ENCODE measurements around the gene KRT7. TPM values are rescaled to one million over a fixed set of nuclear protein-coding genes. Genes with fewer than 3 reads are reported as not detected.

KRT7 gene
- total and polyA plus RNA-seq, 2 donors (not counting 3 experiments of a cell fraction or from before 2014, with no cell fraction given) = 120 to 293 TPM

GRCh38 chr12:52235822-52236361 is 2.8 kb downstream of the KRT7 start:
- FAIRE-seq = no peak
- Histone ChIP-seq H3K4me1 (ENCODE audit: control insufficient read depth, extremely low read depth, insufficient read depth, low read length) (peaks cover 29% of the 10 kb centered on the region), H3K27me3 (ENCODE audit: control insufficient read depth in 2 of 2, insufficient read depth in 2 of 2, low read length in 2 of 2) (no peaks in the 10 kb centered on the region), H3K79me2 (ENCODE audit: control insufficient read depth, insufficient read depth, low read length) (peaks cover 7% of the 10 kb centered on the region), H2AFZ (ENCODE audit: low read depth, low read length) (no peak overlapping the region), H3K4me2 (ENCODE audit: insufficient read depth, low read length) (no peak overlapping the region), H3K27ac (ENCODE audit: insufficient read depth, low read depth, low read length) (no peak overlapping the region), H3K9ac (replicated peaks; ENCODE audit: extremely low read depth, insufficient read depth, low read length) (no peak overlapping the region), H3K36me3 (ENCODE audit: control insufficient read depth in 2 of 2, extremely low read depth in 1 of 2, insufficient read depth in 2 of 2, low read length in 2 of 2) (no peaks in the 10 kb centered on the region), H4K20me1 (replicated peaks; ENCODE audit: control insufficient read depth, extremely low read depth, insufficient read depth, low read length) (no peaks in the 10 kb centered on the region), H3K9me3 (replicated peaks; ENCODE audit: control insufficient read depth, insufficient read depth, low read length) (no peaks in the 10 kb centered on the region), H3K9me1 (replicated peaks; ENCODE audit: control insufficient read depth, extremely low read depth, insufficient read depth, low read length) (no peaks in the 10 kb centered on the region), H3K4me3 (replicated peaks in 1 of 3; ENCODE audit: insufficient read depth in 1 of 3, low read depth in 1 of 3, low read length in 3 of 3) (no peak overlapping the region)
- no peak for TF ChIP-seq MAX (IDR thresholded peaks at IDR 0.05; ENCODE audit: insufficient read depth, insufficient read length)
- dilution Hi-C loops (cut with MboI; ENCODE audit: extremely low pct_ligation_motif_present, low sequenced_read_pairs) = no loop called here
- no TSS peak for BruUV-seq (replicated peaks)
- DNase-seq (ENCODE audit: low read depth, low spot score) = no peak
- intact Hi-C loops (cut with micrococcal nuclease) = no loop called here
- POLR2A ChIA-PET = no interaction called here
- CTCF ChIA-PET = interaction anchor here (1.1 kb wide), 1 partner anchor 14 kb away, joined by 4 read pairs; no protein-coding TSS in a partner anchor

GRCh38 chr12:52236386-52237050 is 3.5 kb downstream of the KRT7 start:
- Histone ChIP-seq H3K9me3 (replicated peaks; ENCODE audit: control insufficient read depth, insufficient read depth, low read length) (no peaks in the 10 kb centered on the region), H3K79me2 (ENCODE audit: control insufficient read depth, insufficient read depth, low read length) (peaks cover 7% of the 10 kb centered on the region), H3K9me1 (replicated peaks; ENCODE audit: control insufficient read depth, extremely low read depth, insufficient read depth, low read length) (no peaks in the 10 kb centered on the region), H3K36me3 (ENCODE audit: control insufficient read depth in 2 of 2, extremely low read depth in 1 of 2, insufficient read depth in 2 of 2, low read length in 2 of 2) (no peaks in the 10 kb centered on the region), H3K27ac (ENCODE audit: insufficient read depth, low read depth, low read length) (no peak overlapping the region), H2AFZ (ENCODE audit: low read depth, low read length) (no peak overlapping the region), H3K9ac (replicated peaks; ENCODE audit: extremely low read depth, insufficient read depth, low read length) (no peak overlapping the region), H3K27me3 (ENCODE audit: control insufficient read depth in 2 of 2, insufficient read depth in 2 of 2, low read length in 2 of 2) (no peaks in the 10 kb centered on the region), H4K20me1 (replicated peaks; ENCODE audit: control insufficient read depth, extremely low read depth, insufficient read depth, low read length) (no peaks in the 10 kb centered on the region), H3K4me1 (ENCODE audit: control insufficient read depth, extremely low read depth, insufficient read depth, low read length) (peaks cover 23% of the 10 kb centered on the region), H3K4me2 (ENCODE audit: insufficient read depth, low read length) (no peak overlapping the region), H3K4me3 (replicated peaks in 1 of 3; ENCODE audit: insufficient read depth in 1 of 3, low read depth in 1 of 3, low read length in 3 of 3) (no peak overlapping the region)
- POLR2A ChIA-PET = no interaction called here
- intact Hi-C loops (cut with micrococcal nuclease) = no loop called here
- no TSS peak for BruUV-seq (replicated peaks)
- CTCF ChIA-PET = interaction anchor here (0.5 to 2.8 kb wide), 4 partner anchors 15 to 468 kb away, joined by 3 to 10 read pairs (median 4); no protein-coding TSS in a partner anchor
- no peak for TF ChIP-seq JUN (IDR thresholded peaks at IDR 0.05; ENCODE audit: borderline replicate concordance, insufficient read depth, insufficient read length, low read depth)
- TF ChIP-seq FOS (IDR thresholded peaks at IDR 0.05; ENCODE audit: borderline replicate concordance, insufficient read depth, low read length) = no peak
- no peak for TF ChIP-seq EZH2 (IDR thresholded peaks at IDR 0.05; ENCODE audit: borderline replicate concordance, low read depth, low read length, severe bottlenecking)
- peak; percentile 6 for TF ChIP-seq POLR2A (IDR thresholded peaks at IDR 0.05; ENCODE audit: low read depth, low read length)
- dilution Hi-C loops (cut with MboI; ENCODE audit: extremely low pct_ligation_motif_present, low sequenced_read_pairs) = no loop called here
- DNase-seq (ENCODE audit: low read depth, low spot score) (no peak), FAIRE-seq (peak; percentile 31)
